ENCODE data around the gene EXOC4.

- TF ChIP-seq CTCF (IDR thresholded peaks at IDR 0.05) (no peak), POLR2A (IDR thresholded peaks at IDR 0.05) (no peak)
These were observed 93.0 kb downstream of the EXOC4 start for GRCh38 chr7:133345690-133346421.
